T-helper 2 cell treated with Interferon-gamma antibody and Interleukin-4, amounts not matched to agents 100 ng/mL and 5 ng/mL, for 36 hours (primary cell): Measurements from ENCODE around the gene COA6. TPM values are rescaled to one million over a fixed set of nuclear protein-coding genes. Genes with fewer than 3 reads are reported as not detected.

Experiments
- intact Hi-C: fragments of 100-400 bp; cut with micrococcal nuclease; formaldehyde crosslinking; loops from one replicate; pipeline ENCODE4 v1.15.1; 2023
- total RNA-seq: library from RNA; stranded (reverse); gene quantifications from 2 replicates; pipeline ENCODE4 v1.2.3, GENCODE V29; 2022

COA6 gene
- total RNA-seq, 1 donor from 2014 or later: 47.2 TPM

GRCh38 chr1:234406871-234407270 is 33.6 kb downstream of the COA6 start:
- intact Hi-C loops: loop anchor here (10.0 kb wide), 1 partner anchor 292 kb away; no protein-coding TSS in a partner anchor

- intact Hi-C loops: loop anchor here (1.0 to 10.0 kb wide), 6 partner anchors 8 to 294 kb away; partner anchors contain the start of gene COA6
These were observed 35.5 kb downstream of the COA6 start for GRCh38 chr1:234408757-234409156.

DNA sequence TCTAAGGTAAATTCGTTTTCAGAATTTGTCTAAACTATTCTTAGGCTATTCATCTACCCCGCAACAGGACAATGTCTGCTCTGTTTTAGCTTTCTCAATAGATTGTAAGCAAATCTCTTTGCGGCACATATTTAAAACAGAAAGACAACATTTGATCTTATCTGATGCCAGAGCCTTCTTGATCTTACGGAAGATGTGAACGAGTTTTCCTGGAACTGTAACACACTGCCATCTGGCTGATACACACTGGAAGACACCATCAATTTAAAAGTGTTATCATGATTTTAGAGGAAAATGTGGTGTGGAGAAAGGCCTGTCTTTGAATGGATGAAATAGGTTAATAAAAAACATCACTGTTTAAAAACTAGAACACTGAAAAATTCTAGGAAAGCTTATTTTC is 36.1 kb downstream of the COA6 start:
- intact Hi-C loops: loop anchor here (1.0 to 10.0 kb wide), 6 partner anchors 9 to 295 kb away; partner anchors contain the start of gene COA6

GRCh38 chr1:234412830-234413229 is 39.6 kb downstream of the COA6 start:
- intact Hi-C loops: no loop called here

DNA sequence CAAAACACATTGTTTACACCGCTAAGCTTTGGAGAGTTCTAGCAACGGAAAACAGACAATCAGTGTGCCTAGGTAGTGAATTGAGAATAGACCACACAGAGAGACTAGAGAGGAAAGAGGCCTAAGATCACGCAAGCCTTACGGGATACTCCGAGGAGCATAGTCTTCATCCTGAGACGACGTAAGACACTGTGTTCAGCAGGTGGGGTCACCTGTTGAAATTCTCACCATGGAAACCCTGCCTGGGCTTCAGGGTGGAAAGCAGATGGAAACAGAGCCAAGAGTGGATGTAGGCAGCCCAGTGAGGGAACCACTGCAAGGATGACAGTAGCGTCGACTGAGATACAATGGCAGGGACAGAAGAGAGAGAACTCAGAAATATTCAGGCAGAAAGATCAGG is 40.2 kb downstream of the COA6 start:
- intact Hi-C loops: no loop called here

DNA sequence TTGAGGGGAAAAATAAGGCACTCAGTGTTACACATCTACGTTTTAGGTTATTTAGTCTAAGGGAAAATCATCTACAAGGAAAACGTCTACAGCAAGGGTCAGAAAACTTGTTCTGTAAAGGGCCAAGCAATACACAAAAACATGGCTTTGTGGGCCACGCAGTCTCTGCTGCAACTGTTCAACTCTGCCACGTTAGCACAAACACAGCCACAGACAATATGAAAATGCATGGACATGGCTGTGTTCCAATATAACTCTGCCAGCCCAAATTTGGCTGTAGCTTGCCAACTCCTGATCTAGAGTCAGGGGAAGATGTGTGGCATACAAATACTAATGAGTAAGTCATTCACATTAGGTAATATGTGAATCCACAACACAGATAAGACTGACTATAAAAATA is 40.7 kb downstream of the COA6 start:
- intact Hi-C loops: no loop called here

DNA sequence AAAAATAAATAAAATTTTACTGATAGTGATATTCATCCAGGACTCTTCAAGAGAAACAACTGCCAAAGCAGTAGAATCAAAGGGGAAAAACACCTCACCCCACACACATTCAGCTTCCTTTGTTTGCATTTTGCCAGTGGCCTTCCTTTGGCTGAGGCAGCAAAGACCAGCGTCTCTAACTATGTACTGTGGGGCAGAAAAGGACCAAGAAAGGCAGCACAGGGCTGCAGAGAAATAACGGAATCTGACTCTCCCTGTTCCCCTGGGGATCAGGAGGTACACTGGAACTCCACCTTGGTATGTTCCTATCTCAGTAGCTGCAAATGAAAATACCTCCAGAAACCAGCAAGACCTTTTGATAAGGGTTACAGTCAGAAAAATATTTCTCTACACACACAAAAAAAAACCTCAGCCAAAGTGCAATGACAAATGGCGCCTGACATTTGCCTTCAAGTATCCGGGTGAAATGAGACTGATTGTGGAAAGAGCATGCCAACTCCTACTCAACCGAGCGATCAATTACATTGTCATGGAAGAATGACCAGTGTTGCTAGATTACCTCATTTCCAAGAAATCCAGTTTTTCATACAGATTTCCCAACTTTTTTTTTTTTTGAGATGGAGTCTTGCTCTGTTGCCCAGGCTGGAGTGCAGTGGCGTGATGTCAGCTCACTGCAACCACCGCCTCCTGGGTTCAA is 54.8 kb downstream of the COA6 start:
- intact Hi-C loops: no loop called here

DNA sequence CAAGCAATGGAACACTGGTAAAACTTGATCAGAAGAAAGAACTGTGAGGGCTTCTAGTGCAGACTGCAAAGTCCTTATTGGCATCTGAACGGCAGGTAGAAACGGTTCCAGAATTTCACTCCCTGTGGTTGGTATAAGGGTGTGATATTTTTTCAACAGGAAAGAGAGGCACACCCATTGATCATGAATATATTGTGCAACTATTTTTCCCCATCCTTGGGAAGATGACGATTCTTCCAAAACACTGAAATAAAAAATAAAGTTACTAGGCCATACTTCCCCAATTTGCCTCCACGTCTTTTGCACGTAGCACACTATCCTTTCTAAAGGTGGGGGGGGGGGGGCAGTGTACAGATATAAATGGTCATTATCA is 56.2 kb downstream of the COA6 start:
- intact Hi-C loops: no loop called here

DNA sequence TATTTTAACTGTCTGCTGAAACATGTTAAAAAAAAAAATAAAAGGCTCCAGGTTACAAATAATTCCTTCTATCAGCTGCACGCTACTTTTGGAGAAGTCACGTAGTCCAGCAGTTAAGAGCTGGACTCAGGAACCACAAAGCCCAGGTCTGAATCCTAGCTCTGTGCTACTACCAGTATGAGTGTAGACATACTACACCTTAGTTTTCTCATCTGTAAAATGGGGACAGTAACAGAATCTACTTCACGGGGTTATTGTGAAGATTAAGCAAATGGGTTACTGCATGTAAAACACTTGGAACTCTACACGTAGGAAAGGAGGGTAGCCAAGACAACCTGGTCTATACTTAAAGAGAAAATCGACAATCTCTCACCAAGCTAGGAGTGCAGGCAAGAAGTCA is 57.4 kb downstream of the COA6 start:
- intact Hi-C loops: no loop called here

DNA sequence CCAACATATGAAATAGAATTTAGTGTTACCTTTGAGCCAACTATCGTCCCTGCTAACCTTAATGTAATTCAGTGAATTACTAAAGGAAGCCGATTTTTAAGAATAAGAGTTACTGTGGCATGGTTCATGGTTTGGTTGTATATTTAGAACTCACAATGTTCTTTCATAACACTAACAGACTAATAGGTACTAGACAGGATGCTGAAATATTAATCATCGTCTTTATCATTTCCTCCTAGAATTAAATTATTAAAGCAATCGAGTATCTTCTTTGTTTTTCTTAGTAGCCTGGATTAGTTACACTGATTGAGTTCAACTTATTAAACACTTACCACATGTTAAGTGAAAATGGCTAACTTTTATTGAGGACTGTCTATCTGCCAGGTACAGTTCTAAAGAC is 58.0 kb downstream of the COA6 start:
- intact Hi-C loops: no loop called here

DNA sequence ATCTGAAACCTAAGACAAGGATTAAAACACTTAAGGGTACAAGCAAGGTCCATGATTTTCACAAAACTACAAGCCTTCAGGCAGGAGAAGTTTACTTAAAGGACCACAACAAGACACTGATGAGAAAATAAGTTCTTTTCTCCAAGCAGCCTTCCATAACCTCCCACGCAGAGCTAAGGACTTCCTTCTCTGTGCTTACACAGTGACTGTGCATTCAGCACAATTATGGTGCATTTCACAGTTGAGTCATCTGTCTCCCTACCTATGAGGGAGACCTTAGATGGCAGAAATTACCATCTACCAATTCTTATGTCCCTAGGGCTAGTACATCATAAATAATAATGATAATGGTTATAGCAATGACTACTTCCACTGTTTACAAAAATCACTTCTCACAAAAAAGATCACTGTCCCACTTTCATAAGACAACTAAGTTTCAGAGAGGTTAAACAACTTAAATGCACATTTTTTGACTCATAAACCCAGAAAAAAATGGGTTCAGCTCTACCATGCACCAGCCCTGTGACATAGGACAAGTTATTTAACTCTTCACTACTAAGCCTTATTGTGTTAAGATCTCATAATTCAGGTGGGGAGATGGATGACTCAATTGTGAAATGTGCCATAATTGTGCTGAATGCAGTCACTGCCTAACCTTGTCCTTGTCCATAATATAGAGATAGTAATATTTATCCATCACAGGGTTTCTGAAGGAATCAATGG is 60.5 kb downstream of the COA6 start:
- intact Hi-C loops: no loop called here

Other genes starting within 250 kb of the COA6 start
- gene TARBP1, start 105.7 kb downstream of the COA6 start, total RNA-seq: 52.5 and 55.8 TPM in 2 replicates
- 114 and 122 TPM in 2 replicates for gene IRF2BP2, start 236.7 kb downstream of the COA6 start, total RNA-seq